ENCODE data around the gene TNNT2. TPM values are rescaled to one million over a fixed set of nuclear protein-coding genes. Genes with fewer than 3 reads are reported as not detected.

Gene TNNT2
- total and polyA plus RNA-seq, 2 donors from 2014 or later: 2.1 to 117 TPM

GRCh38 chr1:201404055-201404454, 26.6 kb upstream of the TNNT2 start:
- Histone ChIP-seq H3K4me3 (ENCODE audit: low read length in 3 of 3) (no peak overlapping the region), H3K27ac (ENCODE audit: low read depth in 2 of 2, low read length in 2 of 2) (no peak overlapping the region), H3K4me1 (ENCODE audit: control insufficient read depth in 2 of 3, insufficient read depth in 2 of 3, low read depth in 1 of 3, low read length in 3 of 3) (peaks cover 3 to 39% (median 32%) of the 10 kb centered on the region in 3 donors), H3K9me3 (ENCODE audit: control insufficient read depth in 2 of 3, insufficient read depth in 1 of 3, low read length in 3 of 3) (no peaks in the 10 kb centered on the region), H3K27me3 (ENCODE audit: control insufficient read depth, insufficient read depth, low read length) (no peaks in the 10 kb centered on the region), H3K9ac (ENCODE audit: low read length in 3 of 3) (no peak overlapping the region), H3K36me3 (ENCODE audit: control insufficient read depth in 2 of 3, insufficient read depth in 3 of 3, low read length in 3 of 3) (no peaks in the 10 kb centered on the region)
- no peak for FAIRE-seq
- intact Hi-C loops (cut with DNase I): no loop called here
- no peak for DNase-seq
- TF ChIP-seq CTCF (IDR thresholded peaks at IDR 0.05; ENCODE audit: borderline replicate concordance, extremely low read depth, insufficient read depth): no peak

GRCh38 chr1:201403359-201403758, 25.9 kb upstream of the TNNT2 start:
- H3K4me1 ChIP-seq (ENCODE audit: control insufficient read depth in 2 of 3, insufficient read depth in 2 of 3, low read depth in 1 of 3, low read length in 3 of 3): peaks cover 3 to 40% (median 32%) of the 10 kb centered on the region in 3 donors
- intact Hi-C loops (cut with DNase I): no loop called here
- peaks cover 4% of the 10 kb centered on the region for H3K27me3 ChIP-seq (ENCODE audit: control insufficient read depth, insufficient read depth, low read length)
- no peak for TF ChIP-seq CTCF (IDR thresholded peaks at IDR 0.05; ENCODE audit: borderline replicate concordance, extremely low read depth, insufficient read depth)
- no peak overlapping the region for H3K27ac ChIP-seq (ENCODE audit: low read depth in 2 of 2, low read length in 2 of 2)
- H3K9me3 ChIP-seq (ENCODE audit: control insufficient read depth in 2 of 3, insufficient read depth in 1 of 3, low read length in 3 of 3): no peaks in the 10 kb centered on the region
- no peaks in the 10 kb centered on the region for H3K36me3 ChIP-seq (ENCODE audit: control insufficient read depth in 2 of 3, insufficient read depth in 3 of 3, low read length in 3 of 3)
- FAIRE-seq (no peak), DNase-seq (no peak)
- no peak overlapping the region for H3K9ac ChIP-seq (ENCODE audit: low read length in 3 of 3)
- no peak overlapping the region for H3K4me3 ChIP-seq (ENCODE audit: low read length in 3 of 3)

DNA sequence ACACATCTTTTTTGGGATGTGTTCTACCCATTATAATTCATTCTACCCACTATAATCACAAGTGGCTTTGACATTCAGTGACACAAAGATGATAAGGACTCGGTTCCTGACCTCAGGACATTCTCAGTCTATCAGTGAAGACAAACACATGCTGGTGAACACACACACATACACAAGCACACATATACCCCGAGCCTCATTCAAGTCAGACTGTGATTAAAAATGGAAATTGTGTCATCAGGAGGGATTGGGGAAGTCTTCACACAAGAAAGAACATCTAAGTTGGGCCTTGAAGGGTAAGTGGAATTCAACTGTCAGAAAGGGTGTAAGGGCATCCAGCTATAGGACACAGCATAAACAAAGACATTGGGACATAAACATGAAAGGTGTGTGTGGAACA, 24.2 kb upstream of the TNNT2 start:
- FAIRE-seq (no peak), DNase-seq (no peak)
- Histone ChIP-seq H3K4me1 (ENCODE audit: control insufficient read depth in 2 of 3, insufficient read depth in 2 of 3, low read depth in 1 of 3, low read length in 3 of 3) (peaks cover 3 to 45% (median 31%) of the 10 kb centered on the region in 3 donors), H3K9me3 (ENCODE audit: control insufficient read depth in 2 of 3, insufficient read depth in 1 of 3, low read length in 3 of 3) (no peaks in the 10 kb centered on the region), H3K27me3 (ENCODE audit: control insufficient read depth, insufficient read depth, low read length) (peaks cover 4% of the 10 kb centered on the region), H3K4me3 (ENCODE audit: low read length in 3 of 3) (no peak overlapping the region), H3K9ac (ENCODE audit: low read length in 3 of 3) (no peak overlapping the region), H3K27ac (ENCODE audit: low read depth in 2 of 2, low read length in 2 of 2) (no peak overlapping the region), H3K36me3 (ENCODE audit: control insufficient read depth in 2 of 3, insufficient read depth in 3 of 3, low read length in 3 of 3) (no peaks in the 10 kb centered on the region)
- intact Hi-C loops (cut with DNase I): no loop called here
- TF ChIP-seq CTCF (IDR thresholded peaks at IDR 0.05; ENCODE audit: borderline replicate concordance, extremely low read depth, insufficient read depth): no peak

DNA sequence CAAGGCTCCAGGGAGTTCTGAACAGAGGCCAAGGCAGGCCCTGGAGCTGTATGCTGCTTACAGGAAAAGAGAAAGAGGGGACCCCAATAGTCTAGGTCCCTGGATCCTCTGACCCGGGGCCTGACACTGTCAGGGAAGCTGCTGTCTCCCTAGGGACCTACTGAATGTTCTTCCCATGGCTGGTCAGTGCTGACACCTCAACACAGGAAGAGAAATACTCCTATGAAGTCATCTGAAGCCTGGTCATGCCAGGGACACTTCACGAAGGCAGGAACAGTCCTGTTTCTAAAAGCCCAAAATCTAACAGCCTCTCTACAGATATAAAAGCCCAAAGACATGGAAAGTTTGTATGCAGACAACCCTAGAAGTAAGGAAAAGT, 23.4 kb upstream of the TNNT2 start:
- intact Hi-C loops (cut with DNase I): no loop called here
- Histone ChIP-seq H3K27me3 (ENCODE audit: control insufficient read depth, insufficient read depth, low read length) (peaks cover 4% of the 10 kb centered on the region), H3K27ac (ENCODE audit: low read depth in 2 of 2, low read length in 2 of 2) (no peak overlapping the region), H3K4me3 (ENCODE audit: low read length in 3 of 3) (no peak overlapping the region), H3K36me3 (ENCODE audit: control insufficient read depth in 2 of 3, insufficient read depth in 3 of 3, low read length in 3 of 3) (no peaks in the 10 kb centered on the region), H3K9me3 (ENCODE audit: control insufficient read depth in 2 of 3, insufficient read depth in 1 of 3, low read length in 3 of 3) (no peaks in the 10 kb centered on the region), H3K9ac (ENCODE audit: low read length in 3 of 3) (no peak overlapping the region), H3K4me1 (ENCODE audit: control insufficient read depth in 2 of 3, insufficient read depth in 2 of 3, low read depth in 1 of 3, low read length in 3 of 3) (peaks cover 1 to 43% (median 31%) of the 10 kb centered on the region in 3 donors)
- DNase-seq: no peak
- no peak for TF ChIP-seq CTCF (IDR thresholded peaks at IDR 0.05; ENCODE audit: borderline replicate concordance, extremely low read depth, insufficient read depth)
- FAIRE-seq: no peak

All from kidney (tissue), 14 donors.